Sigmoid colon (tissue), 7 donors: ENCODE data around the gene LRRC10. TPM values are rescaled to one million over a fixed set of nuclear protein-coding genes. Genes with fewer than 3 reads are reported as not detected.

ENCODE experiments used
- DNase-seq: peaks from one replicate; pipeline ENCODE4 v3.0.0-alpha.2; 2019
- H3K27ac ChIP-seq, 4 donors: fragments of 200-600 bp; sonication (generic); one replicate each; pipeline ENCODE4 v1.5.1; 2016 to 2019; ENCODE audit warnings: mild to moderate bottlenecking in 1 of 4
- H3K27me3 ChIP-seq, 3 donors: fragments of 200-600 bp; sonication (generic); one replicate each; pipeline ENCODE4 v1.5.1; 2019; ENCODE audit warnings: mild to moderate bottlenecking in 1 of 3
- H3K36me3 ChIP-seq, 4 donors: fragments of 200-600 bp; sonication (generic); one replicate each; pipeline ENCODE4 v1.5.1; 2016 to 2019
- H3K4me1 ChIP-seq, 4 donors: fragments of 200-600 bp; sonication (generic); one replicate each; pipeline ENCODE4 v1.5.1; 2017 to 2019
- H3K4me3 ChIP-seq, 4 donors: fragments of 200-600 bp; sonication (generic); one replicate each; pipeline ENCODE4 v1.5.1; 2017 to 2019; ENCODE audit warnings: mild to moderate bottlenecking in 2 of 4, moderate library complexity in 1 of 4
- H3K9me3 ChIP-seq, 4 donors: fragments of 200-600 bp in 3 of 4; sonication (generic) in 3 of 4; one replicate each; pipeline versions ENCODE4 v1.5.1 to v1.6.1; 2013 to 2019
- EP300 ChIP-seq, 4 donors: sonication (generic); formaldehyde crosslinking; IDR thresholded peaks; one replicate each; pipeline ENCODE4 v1.6.1; 2017; ENCODE audit warnings: antibody characterized with exemption in 4 of 4
- POLR2A ChIP-seq, 2 donors: fragments of 450-650 bp; IDR thresholded peaks; one replicate each; pipeline ENCODE4 v1.6.1; 2016; ENCODE audit warnings: antibody characterized with exemption in 2 of 2, mild to moderate bottlenecking in 2 of 2, moderate library complexity in 2 of 2
- POLR2AphosphoS5 ChIP-seq, 4 donors: sonication (generic); formaldehyde crosslinking; IDR thresholded peaks; one replicate each; pipeline ENCODE4 v1.6.1; 2017; ENCODE audit warnings: antibody characterized with exemption in 4 of 4
- WGBS, 2 donors: extraction: QIAGEN DNeasy Blood & Tissue Kit; methylation state at CpG; one replicate each; pipeline ENCODE4 v1.1.7; 2013; 5-methylcytosine and 5-hydroxymethylcytosine counted together
- intact Hi-C: fragments of 100-400 bp; cut with DNase I; formaldehyde crosslinking; loops from one replicate; pipeline ENCODE4 v1.15.1; 2023
- polyA plus RNA-seq, 3 donors: library from polyadenylated mRNA; stranded (reverse); fragments of 200-250 nt; gene quantifications; one replicate each; pipeline ENCODE4 v1.2.3, GENCODE V29; 2013
- small RNA-seq, 3 donors: library from RNA; depleted of rRNA; stranded (forward); fragments of <200 nt; gene quantifications; one replicate each; pipeline ENCODE3, GENCODE V24; 2016
- total RNA-seq, 4 donors: library from RNA; depleted of rRNA; stranded (reverse); fragments of >200 nt; gene quantifications; one replicate each; pipeline ENCODE4 v1.1.0, GENCODE V29; 2016
- TF ChIP-seq, protein P1 (sequence below), 4 experiments: fragments of 450-650 bp in 3 of 4; fragments of 200-600 bp in 1 of 4; IDR thresholded peaks; one replicate each; pipeline ENCODE4 v1.5.1; 2016 to 2019; ENCODE audit warnings: antibody characterized with exemption in 4 of 4, mild to moderate bottlenecking in 3 of 4, moderate library complexity in 2 of 4
- donor health status: healthy with polysubstance abuse.
- donor health status: Bipolar disorder and iron deficiency.
- donor health status: healthy.

The LRRC10 gene
- total and polyA plus RNA-seq, 7 donors = under 0.01 to 0.01 TPM; not detected in 5

GRCh38 chr12:69566603-69567002, 44.1 kb downstream of the LRRC10 start:
- no peak for DNase-seq
- TF ChIP-seq POLR2AphosphoS5 (IDR thresholded peaks at IDR 0.05) = no peak
- TF ChIP-seq, protein P1, sequence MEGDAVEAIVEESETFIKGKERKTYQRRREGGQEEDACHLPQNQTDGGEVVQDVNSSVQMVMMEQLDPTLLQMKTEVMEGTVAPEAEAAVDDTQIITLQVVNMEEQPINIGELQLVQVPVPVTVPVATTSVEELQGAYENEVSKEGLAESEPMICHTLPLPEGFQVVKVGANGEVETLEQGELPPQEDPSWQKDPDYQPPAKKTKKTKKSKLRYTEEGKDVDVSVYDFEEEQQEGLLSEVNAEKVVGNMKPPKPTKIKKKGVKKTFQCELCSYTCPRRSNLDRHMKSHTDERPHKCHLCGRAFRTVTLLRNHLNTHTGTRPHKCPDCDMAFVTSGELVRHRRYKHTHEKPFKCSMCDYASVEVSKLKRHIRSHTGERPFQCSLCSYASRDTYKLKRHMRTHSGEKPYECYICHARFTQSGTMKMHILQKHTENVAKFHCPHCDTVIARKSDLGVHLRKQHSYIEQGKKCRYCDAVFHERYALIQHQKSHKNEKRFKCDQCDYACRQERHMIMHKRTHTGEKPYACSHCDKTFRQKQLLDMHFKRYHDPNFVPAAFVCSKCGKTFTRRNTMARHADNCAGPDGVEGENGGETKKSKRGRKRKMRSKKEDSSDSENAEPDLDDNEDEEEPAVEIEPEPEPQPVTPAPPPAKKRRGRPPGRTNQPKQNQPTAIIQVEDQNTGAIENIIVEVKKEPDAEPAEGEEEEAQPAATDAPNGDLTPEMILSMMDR (IDR thresholded peaks at IDR 0.05) = no peak
- no peak for TF ChIP-seq EP300 (IDR thresholded peaks at IDR 0.05)
- Histone ChIP-seq H3K27ac (no peak overlapping the region), H3K4me1 (no peaks in the 10 kb centered on the region), H3K36me3 (peaks cover 0 to 35% (median 14%) of the 10 kb centered on the region in 4 donors), H3K27me3 (no peaks in the 10 kb centered on the region), H3K9me3 (no peaks in the 10 kb centered on the region), H3K4me3 (no peak overlapping the region)
- intact Hi-C loops = no loop called here
- WGBS, 2 donors = 80 to 85% methylated on average over 3 of the region's 3 CpGs

GRCh38 chr12:69563166-69563762, 47.4 kb downstream of the LRRC10 start:
- TF ChIP-seq POLR2A (IDR thresholded peaks at IDR 0.05) (no peak), EP300 (IDR thresholded peaks at IDR 0.05) (no peak), POLR2AphosphoS5 (IDR thresholded peaks at IDR 0.05) (no peak)
- TF ChIP-seq, protein P1 (IDR thresholded peaks at IDR 0.05) = no peak
- no peak for DNase-seq
- H3K27ac ChIP-seq = no peak overlapping the region
- H3K36me3 ChIP-seq = peaks cover 0 to 21% (median 9%) of the 10 kb centered on the region in 4 donors
- no peak overlapping the region for H3K4me3 ChIP-seq
- H3K27me3 ChIP-seq = no peaks in the 10 kb centered on the region
- WGBS, 2 donors = 96% methylated on average over 2 of the region's 2 CpGs
- intact Hi-C loops = no loop called here
- H3K4me1 ChIP-seq = no peaks in the 10 kb centered on the region
- no peaks in the 10 kb centered on the region for H3K9me3 ChIP-seq

Small RNAs within 50 kb of the gene (small RNA-seq; reads per million reads assigned to genes)
- gene MIR3913-1 = 5.9 to 17.8 (median 9.2) reads per million in 3 donors

Other genes starting within 250 kb of the LRRC10 start
- gene FRS2, start 140.5 kb downstream of the LRRC10 start, total RNA-seq = 10 to 100 TPM; 33.8 to 48.4 (median 40.3) TPM
- 10 to 100 TPM in 2 of 3 donors, 1 to 10 TPM in 1; 7.6 to 18.0 (median 11.4) TPM for gene FRS2, start 140.5 kb downstream of the LRRC10 start, polyA plus RNA-seq
- gene CCT2, start 25.4 kb downstream of the LRRC10 start, total RNA-seq = 100 to 1,000 TPM in 3 of 4 donors, 10 to 100 TPM in 1; 87.0 to 126 (median 116) TPM
- 100 to 1,000 TPM in 2 of 3 donors, 10 to 100 TPM in 1; 79.9 to 125 (median 121) TPM for gene CCT2, start 25.4 kb downstream of the LRRC10 start, polyA plus RNA-seq
- not detected for gene BEST3, start 88.4 kb upstream of the LRRC10 start, total RNA-seq
- gene BEST3, start 88.4 kb upstream of the LRRC10 start, polyA plus RNA-seq = not detected
- 10 to 100 TPM in 1 of 4 donors, 1 to 10 TPM in 3; 3.6 to 11.4 (median 8.3) TPM for gene RAB3IP, start 128.0 kb upstream of the LRRC10 start, total RNA-seq
- gene RAB3IP, start 128.0 kb upstream of the LRRC10 start, polyA plus RNA-seq = 10 to 100 TPM; 24.0 to 40.0 (median 25.2) TPM
- not detected for gene MYRFL, start 214.3 kb upstream of the LRRC10 start, total RNA-seq
- gene MYRFL, start 214.3 kb upstream of the LRRC10 start, polyA plus RNA-seq = under 1 TPM in 1 of 3 donors, not detected in 2; 0.48 TPM